ENCODE data around the gene PANK4. TPM values are rescaled to one million over a fixed set of nuclear protein-coding genes. Genes with fewer than 3 reads are reported as not detected.

PANK4 gene
- total and polyA plus RNA-seq, 4 donors = 6.2 to 26.8 (median 12.6) TPM

- no peak for TF ChIP-seq MAX (IDR thresholded peaks at IDR 0.05)
- TF ChIP-seq NR2F2 (IDR thresholded peaks at IDR 0.05) = no peak
- no peak for TF ChIP-seq YY1 (IDR thresholded peaks at IDR 0.05)
- TF ChIP-seq ATF3 (IDR thresholded peaks at IDR 0.05) = no peak
- TF ChIP-seq EGR1 (IDR thresholded peaks at IDR 0.05; ENCODE audit: low read depth in 2 of 2) = no peak
- no peak for TF ChIP-seq SP1 (IDR thresholded peaks at IDR 0.05)
- no peak for TF ChIP-seq GABPA (IDR thresholded peaks at IDR 0.05 in 1 of 2, conservative IDR thresholded peaks at IDR 0.05 in 1 of 2)
- TF ChIP-seq HNF4A (conservative IDR thresholded peaks at IDR 0.05) = no peak
- no peak for TF ChIP-seq JUND (IDR thresholded peaks at IDR 0.05)
- no peak for TF ChIP-seq HNF4G (IDR thresholded peaks at IDR 0.05)
- no peak for TF ChIP-seq ZBTB33 (IDR thresholded peaks at IDR 0.05)
- no peak for TF ChIP-seq TAF1 (conservative IDR thresholded peaks at IDR 0.05)
- Histone ChIP-seq H3K4me1 (ENCODE audit: control insufficient read depth in 4 of 4, insufficient read depth in 4 of 4, low read length in 3 of 4) (peaks cover 9 to 19% (median 14%) of the 10 kb centered on the region in 4 donors), H3K9ac (ENCODE audit: low read depth in 1 of 2, low read length in 2 of 2) (no peak overlapping the region), H3K4me3 (ENCODE audit: low read depth in 1 of 3, low read length in 3 of 3) (no peak overlapping the region), H3K27ac (ENCODE audit: low read depth in 1 of 2, low read length in 2 of 2) (no peak overlapping the region), H3K9me3 (ENCODE audit: control insufficient read depth in 4 of 4, low read length in 3 of 4) (no peaks in the 10 kb centered on the region), H3K27me3 (ENCODE audit: control insufficient read depth in 4 of 4, insufficient read depth in 4 of 4, low read length in 3 of 4) (no peaks in the 10 kb centered on the region), H3K36me3 (ENCODE audit: control insufficient read depth in 4 of 4, insufficient read depth in 3 of 4, low read depth in 1 of 4, low read length in 3 of 4) (no peaks in the 10 kb centered on the region)
- WGBS = 84% methylated on average over 7 of the region's 7 CpGs
- DNase-seq (ENCODE audit: low spot score) = no peak
Measured at GRCh38 chr1:2471159-2471471, 55.3 kb downstream of the PANK4 start.

- no peak for TF ChIP-seq CTCF (IDR thresholded peaks at IDR 0.05; ENCODE audit: low read depth, low read length, missing input control)
- no peak for TF ChIP-seq TAF1 (conservative IDR thresholded peaks at IDR 0.05)
- no peak for TF ChIP-seq HNF4G (IDR thresholded peaks at IDR 0.05)
- TF ChIP-seq MAX (IDR thresholded peaks at IDR 0.05) = no peak
- no peak for TF ChIP-seq NR2F2 (IDR thresholded peaks at IDR 0.05)
- no peak for TF ChIP-seq RXRA (IDR thresholded peaks at IDR 0.05)
- no peak for TF ChIP-seq EGR1 (IDR thresholded peaks at IDR 0.05; ENCODE audit: low read depth in 2 of 2)
- TF ChIP-seq HNF4A (conservative IDR thresholded peaks at IDR 0.05) = no peak
- TF ChIP-seq JUND (IDR thresholded peaks at IDR 0.05) = no peak
- no peak for TF ChIP-seq RAD21 (IDR thresholded peaks at IDR 0.05)
- TF ChIP-seq SP1 (IDR thresholded peaks at IDR 0.05) = no peak
- no peak for TF ChIP-seq REST (IDR thresholded peaks at IDR 0.05)
- TF ChIP-seq ATF3 (IDR thresholded peaks at IDR 0.05) = no peak
- no peak for TF ChIP-seq ZBTB33 (IDR thresholded peaks at IDR 0.05)
- no peak for TF ChIP-seq YY1 (IDR thresholded peaks at IDR 0.05)
- no peak for TF ChIP-seq FOXA2 (IDR thresholded peaks at IDR 0.05)
- TF ChIP-seq FOXA1 (IDR thresholded peaks at IDR 0.05) = no peak
- no peak for TF ChIP-seq GABPA (IDR thresholded peaks at IDR 0.05 in 1 of 2, conservative IDR thresholded peaks at IDR 0.05 in 1 of 2)
- Histone ChIP-seq H3K9ac (ENCODE audit: low read depth in 1 of 2, low read length in 2 of 2) (no peak overlapping the region), H3K4me3 (ENCODE audit: low read depth in 1 of 3, low read length in 3 of 3) (no peak overlapping the region), H3K4me1 (ENCODE audit: control insufficient read depth in 4 of 4, insufficient read depth in 4 of 4, low read length in 3 of 4) (peaks cover 5 to 13% (median 10%) of the 10 kb centered on the region in 4 donors), H3K36me3 (ENCODE audit: control insufficient read depth in 4 of 4, insufficient read depth in 3 of 4, low read depth in 1 of 4, low read length in 3 of 4) (no peaks in the 10 kb centered on the region), H3K27ac (ENCODE audit: low read depth in 1 of 2, low read length in 2 of 2) (no peak overlapping the region), H3K27me3 (ENCODE audit: control insufficient read depth in 4 of 4, insufficient read depth in 4 of 4, low read length in 3 of 4) (peaks cover 0 to 2% (median 0%) of the 10 kb centered on the region in 4 donors), H3K9me3 (ENCODE audit: control insufficient read depth in 4 of 4, low read length in 3 of 4) (no peaks in the 10 kb centered on the region)
- WGBS = 51% methylated on average over 27 of the region's 27 CpGs
- DNase-seq (ENCODE audit: low spot score) = no peak
Measured at GRCh38 chr1:2470290-2471158, 55.9 kb downstream of the PANK4 start.

All from liver (tissue), 9 donors.